K562 (cell line): Measurements from ENCODE around the gene SEZ6. TPM values are rescaled to one million over a fixed set of nuclear protein-coding genes. Genes with fewer than 3 reads are reported as not detected.

Experiments used
- ATAC-seq: fragments of 200-7000 bp; cut with Tn5 transposase; 3 replicates; pipeline ENCODE4 v1.9.1; 2020; ENCODE audit warnings: moderate library complexity
- BruUV-seq: library from RNA; stranded (reverse); fragments of 400-500 nt; replicated peaks from 2 replicates; lab custom pipeline; 2021; lab: Mats Ljungman, UMichigan
- CTCF ChIA-PET: fragments of 300-600 bp; formaldehyde crosslinking; extraction: SDS; loops from one replicate; lab custom pipeline; 2021; ENCODE audit warnings: low intra/inter-chr PET ratio; lab: Yijun Ruan, JAX
- POLR2A ChIA-PET: fragments of 300-600, 350-650 bp; sonication (Branson Sonifier 250); formaldehyde crosslinking; extraction: SDS; loops from one replicate; lab custom pipeline; 2021; ENCODE audit warnings: antibody characterized with exemption, inconsistent platforms; lab: Yijun Ruan, JAX
- DNase-seq, 4 experiments: peaks; one replicate each; pipeline versions ENCODE4 v3.0.0 to v3.0.0-alpha.2; 2011 to 2018; ENCODE audit warnings: low spot score in 3 of 4, mixed read lengths in 3 of 4; ENCODE audit errors: extremely low read depth in 1 of 4
- FAIRE-seq: peaks from 2 replicates; lab custom pipeline; 2011; peaks lifted over from hg19 to GRCh38; lab: Jason Lieb, UNC
- H2AFZ ChIP-seq: 2 replicates; pipeline ENCODE4 v1.6.0; 2011; ENCODE audit warnings: low read depth, low read length, control low read depth, inconsistent platforms
- H3K27ac ChIP-seq: fragments of 200-600 bp; 3 replicates; pipeline ENCODE4 v1.8.0; 2011; ENCODE audit warnings: low read depth, mild to moderate bottlenecking, control low read depth, inconsistent platforms, low read length, moderate library complexity, mixed read lengths; ENCODE audit errors: extremely low read depth
- H3K27me3 ChIP-seq, 2 experiments: fragments of 300-600 bp in 1 of 2; 2 replicates in 1 of 2; 3 replicates in 1 of 2; pipeline versions ENCODE4 v1.6.0 to v1.8.0; 2011; ENCODE audit warnings: inconsistent platforms in 2 of 2, low read length in 2 of 2, mild to moderate bottlenecking in 1 of 2, mixed read lengths in 1 of 2, moderate library complexity in 1 of 2; ENCODE audit not compliant: control insufficient read depth in 2 of 2, insufficient read depth in 2 of 2
- H3K36me3 ChIP-seq: fragments of 300-600 bp; 3 replicates; pipeline ENCODE4 v1.8.0; 2011; ENCODE audit warnings: mild to moderate bottlenecking, low read length, inconsistent platforms; ENCODE audit not compliant: control insufficient read depth, insufficient read depth
- H3K4me1 ChIP-seq, 2 experiments: fragments of 200-600 bp in 1 of 2; replicated peaks in 1 of 2; 2 replicates in 1 of 2; 3 replicates in 1 of 2; pipeline versions ENCODE4 v1.5.1 to v1.8.0; 2011; ENCODE audit warnings: inconsistent platforms in 2 of 2, low read length in 2 of 2, mild to moderate bottlenecking in 1 of 2, mixed read lengths in 1 of 2, moderate library complexity in 1 of 2; ENCODE audit not compliant: control insufficient read depth in 2 of 2, insufficient read depth in 2 of 2
- H3K4me2 ChIP-seq: 2 replicates; pipeline ENCODE4 v1.6.1; 2011; ENCODE audit warnings: low read length, control low read depth, inconsistent platforms, mixed read lengths; ENCODE audit not compliant: insufficient read depth
- H3K4me3 ChIP-seq: fragments of 200-600 bp; sonication (generic), shearing (Covaris generic); 2 replicates; pipeline ENCODE4 v1.5.1; 2016; ENCODE audit warnings: control low read depth, inconsistent platforms
- H3K79me2 ChIP-seq: fragments of 200-600 bp; 3 replicates; pipeline ENCODE4 v1.8.0; 2011; ENCODE audit warnings: low read length, inconsistent platforms; ENCODE audit not compliant: control insufficient read depth, insufficient read depth
- H3K9ac ChIP-seq, 2 experiments: 2 replicates each; pipeline versions ENCODE4 v1.6.0 to v1.6.1; 2011; ENCODE audit warnings: low read depth in 2 of 2, low read length in 2 of 2, control low read depth in 1 of 2, inconsistent platforms in 1 of 2, mild to moderate bottlenecking in 1 of 2, mixed read lengths in 1 of 2; ENCODE audit not compliant: insufficient read depth in 1 of 2
- H3K9me1 ChIP-seq: one replicate; pipeline ENCODE4 v1.6.0; 2011; ENCODE audit warnings: inconsistent platforms, mild to moderate bottlenecking, low read length, moderate library complexity; ENCODE audit not compliant: control insufficient read depth, insufficient read depth
- H3K9me3 ChIP-seq: replicated peaks from 2 replicates; pipeline ENCODE4 v1.5.1; 2011; ENCODE audit warnings: low read depth, low read length, inconsistent platforms; ENCODE audit not compliant: control insufficient read depth, insufficient read depth
- H4K20me1 ChIP-seq: replicated peaks from 2 replicates; pipeline ENCODE4 v1.6.1; 2011; ENCODE audit warnings: low read length, inconsistent platforms, mixed read lengths; ENCODE audit not compliant: control insufficient read depth, insufficient read depth
- CHD4 ChIP-seq: fragments of 200-600 bp; sonication (generic); IDR thresholded peaks from 3 replicates; pipeline ENCODE4 v1.6.1; 2012; ENCODE audit warnings: low read depth, mild to moderate bottlenecking, mixed read lengths, low read length, inconsistent platforms; ENCODE audit not compliant: insufficient read depth, insufficient replicate concordance, poor library complexity, severe bottlenecking
- FOXO4 ChIP-seq: fragments of 450-650 bp; formaldehyde crosslinking; IDR thresholded peaks from 2 replicates; pipeline ENCODE4 v1.4.0; 2020; ENCODE audit warnings: mild to moderate bottlenecking, moderate library complexity
- NCOA6 ChIP-seq: fragments of 450-650 bp; IDR thresholded peaks from 2 replicates; pipeline ENCODE4 v1.6.1; 2017; ENCODE audit warnings: mild to moderate bottlenecking
- PHF8 ChIP-seq: fragments of 200-600 bp; sonication (generic); IDR thresholded peaks from 2 replicates; pipeline ENCODE4 v1.6.1; 2012; ENCODE audit warnings: mixed run types, mild to moderate bottlenecking, inconsistent platforms, low read length, moderate library complexity, borderline replicate concordance
- ZNF217 ChIP-seq: sonication (generic); formaldehyde crosslinking; IDR thresholded peaks from 2 replicates; pipeline ENCODE4 v1.8.0; 2022; ENCODE audit warnings: mild to moderate bottlenecking, missing genetic modification reagents
- WGBS: fragments of 100-300 bp; shearing (Covaris generic); methylation state at CpG from one replicate; pipeline ENCODE4 v1.1.6; 2016; ENCODE audit warnings: low coverage, mixed read lengths; ENCODE audit not compliant: insufficient coverage; ENCODE audit errors: missing lambda C conversion rate; 5-methylcytosine and 5-hydroxymethylcytosine counted together
- in situ Hi-C: fragments of 300-500 bp; cut with MboI; formaldehyde crosslinking; loops from 4 replicates; pipeline ENCODE4 v1.15.0; 2018; ENCODE audit warnings: inconsistent platforms, mixed read lengths
- intact Hi-C: fragments of 100-400 bp; cut with micrococcal nuclease; formaldehyde crosslinking; loops from 2 replicates; pipeline ENCODE4 v1.14.2; 2022
- polyA plus RNA-seq, 8 experiments: library from polyadenylated mRNA; depleted of rRNA in 4 of 8; stranded (reverse) in 5 of 8; unstranded in 3 of 8; fragments of >200 nt; fragmentation: Nextera tagmentation in 2 of 8; fragmentation: Illumina TruSeq in 1 of 8; extraction: Ambion mirVana in 2 of 8; extraction: Trizol in 1 of 8; gene quantifications; 2 replicates each; pipeline versions ENCODE4 v1.2.1 to v1.2.3, GENCODE V29; 2011 to 2014; ENCODE audit warnings: inconsistent platforms in 1 of 8, missing spikeins in 1 of 8
- total RNA-seq, 7 experiments: library from RNA; depleted of rRNA in 6 of 7; stranded (reverse); fragments of >200 nt in 6 of 7; fragmentation: Illumina TruSeq in 2 of 7; extraction: Trizol in 2 of 7; gene quantifications; 2 replicates each; pipeline versions ENCODE4 v1.2.1 to v1.2.3, GENCODE V29; 2011 to 2021; ENCODE audit warnings: low replicate concordance in 1 of 7

The SEZ6 gene
- total and polyA plus RNA-seq, 9 of the 15 experiments (the other 6 are each of a cell fraction or from before 2014, with no cell fraction given) = not detected

GRCh38 chr17:29010129-29010528 lies 4.3 kb upstream of the SEZ6 start:
- no peak for DNase-seq
- in situ Hi-C loops = no loop called here

GRCh38 chr17:29008591-29008990 lies 2.8 kb upstream of the SEZ6 start:
- WGBS = 0% methylated on average over 3 of the region's 3 CpGs
- FAIRE-seq = no peak
- TF ChIP-seq CHD4 (no peak), NCOA6 (no peak), ZNF217 (CRISPR knock-in tag) (no peak), FOXO4 (CRISPR knock-in tag) (no peak)
- TF ChIP-seq, all 486 proteins: peak for 0
- no peak for ATAC-seq
- Histone ChIP-seq H4K20me1 (peaks cover 10% of the 10 kb centered on the region; the same call in 1 of the 2 replicates), H3K9ac (no peak overlapping the region), H2AFZ (no peak overlapping the region), H3K9me1 (peaks cover 2% of the 10 kb centered on the region), H3K36me3 (no peaks in the 10 kb centered on the region), H3K4me2 (no peak overlapping the region), H3K27me3 (peaks cover 17 to 33% of the 10 kb centered on the region in 2 experiments; a peak in 4 of 5 replicates), H3K4me3 (no peak overlapping the region), H3K79me2 (no peaks in the 10 kb centered on the region), H3K9me3 (no peaks in the 10 kb centered on the region), H3K27ac (no peak overlapping the region), H3K4me1 (peaks cover 0 to 12% of the 10 kb centered on the region in 2 experiments; a peak in 1 of 5 replicates)
- ChIA-PET POLR2A (interaction anchor here (1.4 to 1.8 kb wide), 2 partner anchors 8 to 10 kb away, joined by 3 to 5 read pairs; no protein-coding TSS in a partner anchor), CTCF (interaction anchor here (0.7 kb wide), 1 partner anchor 361 kb away, joined by 3 read pairs; no protein-coding TSS in a partner anchor)
- no peak for DNase-seq
- BruUV-seq = no TSS peak
- in situ Hi-C loops = no loop called here
- intact Hi-C loops = no loop called here

More at GRCh38 chr17:29010129-29010528, 4.3 kb upstream of the SEZ6 start:
- no peaks in the 10 kb centered on the region for H3K9me3 ChIP-seq
- H3K4me2 ChIP-seq = no peak overlapping the region
- WGBS = 2% methylated on average over 3 of the region's 3 CpGs
- no peak for TF ChIP-seq PHF8
- TF ChIP-seq, all 486 proteins: peak for 0
- no peaks in the 10 kb centered on the region for H3K9me1 ChIP-seq
- POLR2A ChIA-PET = interaction anchor here (1.8 kb wide), 2 partner anchors 9 to 11 kb away, joined by 5 read pairs; no protein-coding TSS in a partner anchor
- H2AFZ ChIP-seq = no peak overlapping the region
- H3K27ac ChIP-seq = no peak overlapping the region
- H3K4me1 ChIP-seq = peaks cover 0 to 8% of the 10 kb centered on the region in 2 experiments; a peak in 1 of 5 replicates
- no peak overlapping the region for H3K4me3 ChIP-seq
- FAIRE-seq (no peak), ATAC-seq (no peak)
- H3K9ac ChIP-seq = no peak overlapping the region
- peaks cover 15 to 31% of the 10 kb centered on the region in 2 experiments; a peak in 4 of 5 replicates for H3K27me3 ChIP-seq
- intact Hi-C loops = no loop called here
- H4K20me1 ChIP-seq = 0 out of 2 replicates have a peak, but pooled peaks cover 4% of the 10 kb centered on the region
- no TSS peak for BruUV-seq
- CTCF ChIA-PET = no interaction called here
- no peaks in the 10 kb centered on the region for H3K79me2 ChIP-seq
- H3K36me3 ChIP-seq = no peaks in the 10 kb centered on the region
